WTC11 (cell line): ENCODE measurements around the gene EREG.

Experiments used
- CTCF ChIP-seq: fragments of 200-600 bp; IDR thresholded peaks from 2 replicates; pipeline ENCODE4 v1.8.0; 2022; ENCODE audit warnings: antibody characterized with exemption
- MAX ChIP-seq: sonication (generic); formaldehyde crosslinking; IDR thresholded peaks from 2 replicates; pipeline ENCODE4 v1.8.0; 2022; ENCODE audit warnings: mild to moderate bottlenecking, missing genetic modification reagents
- PRDM15 ChIP-seq: sonication (generic); formaldehyde crosslinking; IDR thresholded peaks from 2 replicates; pipeline ENCODE4 v1.8.0; 2022; ENCODE audit warnings: missing genetic modification reagents
- ZNF396 ChIP-seq: fragments of 250-450 bp; sonication (Bioruptor Pico); IDR thresholded peaks from 2 replicates; pipeline ENCODE4 v1.8.0; 2021; ENCODE audit warnings: mild to moderate bottlenecking, moderate library complexity, borderline replicate concordance
- ZNF512 ChIP-seq: sonication (generic); formaldehyde crosslinking; IDR thresholded peaks from 2 replicates; pipeline ENCODE4 v1.8.1; 2022; ENCODE audit warnings: missing genetic modification reagents, borderline replicate concordance

GRCh38 chr4:74378573-74378972 lies 13.6 kb downstream of the EREG start:
- TF ChIP-seq CTCF (no peak), ZNF396 (CRISPR knock-in tag) (no peak), MAX (CRISPR knock-in tag) (no peak), ZNF512 (CRISPR knock-in tag) (no peak), PRDM15 (CRISPR knock-in tag) (no peak)
